GM21423 (cell line): ENCODE measurements around the gene EEF2K.
A peak's percentile ranks its signal among the peaks of the same experiment; 100 is the strongest.
"Not testable (repeated sequence)": the region's sequence is repeated elsewhere in the genome, so short reads cannot be mapped to it uniquely, and the experiment has no call there.

Experiments used
- ATAC-seq: cut with Tn5 transposase; IDR thresholded peaks from one replicate; pipeline ENCODE4 v1.9.1; 2021; ENCODE audit warnings: mild to moderate bottlenecking, moderate library complexity; ENCODE audit not compliant: unreplicated experiment

The EEF2K gene

DNA sequence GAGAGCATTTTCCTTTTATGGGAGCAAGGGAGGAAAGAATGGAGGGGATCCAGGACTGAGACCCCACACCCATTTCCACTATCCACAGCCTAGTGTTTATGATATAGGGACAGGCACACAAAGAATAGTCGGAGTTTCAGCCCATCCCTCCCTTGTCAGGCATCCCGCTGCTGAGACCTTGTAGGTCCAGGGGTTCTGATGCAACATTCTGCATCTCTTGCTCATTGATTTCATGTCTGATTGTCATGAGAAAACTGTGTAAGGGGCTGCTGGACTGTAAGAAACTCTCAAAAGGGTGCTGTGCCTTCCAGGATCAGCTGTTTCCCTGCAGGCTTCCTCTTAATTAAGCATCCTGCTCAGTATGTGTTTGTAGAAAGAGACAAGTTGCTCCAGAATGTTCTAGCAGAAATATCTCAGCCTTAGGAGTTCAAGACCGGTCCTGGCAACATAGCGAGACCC, 85.8 kb downstream of the EEF2K start:
- ATAC-seq, result no peak

DNA sequence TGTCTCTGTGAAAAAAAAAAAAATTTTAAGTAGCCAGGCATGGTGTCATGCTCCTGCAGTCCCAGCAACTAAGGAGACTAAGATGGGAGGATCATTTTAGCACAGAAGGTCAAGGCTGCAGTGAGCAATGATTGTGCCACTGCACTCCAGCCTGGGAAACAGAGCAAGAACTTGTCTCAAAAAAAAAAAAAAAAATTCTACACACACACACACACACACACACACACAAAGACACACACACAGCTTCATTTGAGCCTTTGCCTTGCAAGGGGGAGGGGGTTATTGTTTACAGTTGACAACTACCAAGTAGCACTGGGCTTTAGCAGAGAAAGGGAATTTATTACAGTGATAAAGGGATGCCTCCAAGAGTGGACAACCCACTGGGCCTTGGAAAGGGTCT, 86.2 kb downstream of the EEF2K start:
- no peak for ATAC-seq

DNA sequence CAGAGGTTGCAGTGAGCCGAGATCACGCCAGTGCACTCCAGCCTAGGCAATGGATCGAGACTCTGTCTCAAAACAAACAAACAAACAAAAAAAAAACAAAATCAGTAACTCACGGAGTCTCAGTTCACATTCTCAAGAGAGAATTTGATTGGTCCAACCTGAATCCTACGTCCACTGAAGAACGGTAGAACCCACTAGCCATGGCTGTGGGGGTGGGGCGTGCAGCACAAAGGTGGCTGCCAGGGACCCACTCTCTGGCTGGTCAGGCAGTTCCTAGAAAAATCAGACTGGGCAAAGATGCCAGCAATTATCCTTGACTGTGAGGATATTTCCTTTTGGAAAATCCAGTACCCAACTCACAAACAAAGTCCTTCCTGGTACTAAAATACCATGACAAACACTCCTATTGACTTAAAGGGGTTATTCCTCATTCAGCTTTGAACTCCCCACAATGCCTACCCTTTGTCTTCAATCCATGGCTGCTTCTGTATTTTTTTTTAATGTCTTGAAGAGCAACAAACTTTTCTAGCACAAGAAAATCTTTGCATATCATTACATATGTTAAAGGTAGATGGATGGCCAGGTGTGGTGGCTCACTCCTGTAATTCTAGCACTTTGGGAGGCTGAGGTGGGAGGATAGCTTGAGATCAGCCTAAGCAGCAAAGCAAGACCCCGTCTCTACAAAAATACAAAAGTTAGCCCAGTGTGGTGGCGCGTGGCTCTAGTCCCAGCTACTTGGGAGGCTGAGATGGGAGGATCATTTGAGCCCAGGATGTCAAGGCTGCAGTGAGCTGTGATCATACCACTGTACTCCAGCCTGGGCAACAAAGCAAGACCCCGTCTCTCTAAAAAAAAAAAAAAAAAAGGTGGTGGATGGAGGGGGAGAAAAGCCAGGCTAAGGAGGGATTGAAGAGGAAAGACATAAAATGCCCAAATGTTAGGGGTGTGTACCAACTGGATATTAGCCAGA, 87.3 kb downstream of the EEF2K start:
- no peak for ATAC-seq

DNA sequence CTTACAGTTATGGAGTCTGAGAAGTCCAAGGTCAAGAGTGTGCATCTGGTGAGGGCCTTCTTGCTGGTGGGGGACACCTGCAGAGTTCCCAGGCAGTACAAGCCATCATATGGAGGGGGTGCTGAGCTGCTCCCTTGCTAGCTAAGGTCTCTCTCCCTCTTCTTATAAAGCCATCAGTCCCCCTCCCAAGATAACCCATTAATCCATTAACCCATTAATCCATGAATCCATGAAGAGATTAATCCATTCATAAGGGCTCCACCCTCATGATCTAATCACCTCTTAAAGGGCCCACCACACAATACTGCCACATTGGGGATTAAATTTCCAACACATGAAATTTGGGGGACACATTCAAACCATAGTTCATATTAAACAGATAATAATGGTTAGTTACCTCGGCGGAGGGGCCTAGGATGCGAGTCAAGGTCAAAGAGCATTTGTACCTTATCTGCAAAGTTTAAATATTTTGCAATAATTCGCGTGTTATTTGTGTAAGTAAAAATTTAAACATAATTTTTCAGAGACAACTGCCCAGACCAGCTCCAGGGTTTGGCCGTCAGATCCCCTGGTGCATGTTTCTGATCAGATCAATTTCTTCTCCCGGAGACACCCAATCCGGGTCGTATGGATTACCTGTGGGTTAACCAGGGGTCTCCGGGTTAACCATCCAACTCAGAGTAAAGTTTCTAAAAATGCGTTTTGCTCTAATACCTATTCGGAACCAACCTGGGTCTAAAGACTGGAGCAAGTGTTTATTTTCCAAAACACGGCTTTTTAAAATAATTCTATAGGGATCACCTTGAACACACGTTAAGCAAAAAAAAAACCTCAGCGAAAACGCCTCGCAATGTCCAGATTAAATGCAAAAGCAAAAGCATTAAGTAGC, 90.4 kb downstream of the EEF2K start:
- ATAC-seq, result no peak

GRCh38 chr16:22297114-22297870, 91.2 kb downstream of the EEF2K start, which contains the start of gene POLR3E:
Gene POLR3E, plus strand, starts transcription at chr16:22297409. Its CDS starts 5,560 bp downstream, at chr16:22302969.
- peak; percentile 78 for ATAC-seq

DNA sequence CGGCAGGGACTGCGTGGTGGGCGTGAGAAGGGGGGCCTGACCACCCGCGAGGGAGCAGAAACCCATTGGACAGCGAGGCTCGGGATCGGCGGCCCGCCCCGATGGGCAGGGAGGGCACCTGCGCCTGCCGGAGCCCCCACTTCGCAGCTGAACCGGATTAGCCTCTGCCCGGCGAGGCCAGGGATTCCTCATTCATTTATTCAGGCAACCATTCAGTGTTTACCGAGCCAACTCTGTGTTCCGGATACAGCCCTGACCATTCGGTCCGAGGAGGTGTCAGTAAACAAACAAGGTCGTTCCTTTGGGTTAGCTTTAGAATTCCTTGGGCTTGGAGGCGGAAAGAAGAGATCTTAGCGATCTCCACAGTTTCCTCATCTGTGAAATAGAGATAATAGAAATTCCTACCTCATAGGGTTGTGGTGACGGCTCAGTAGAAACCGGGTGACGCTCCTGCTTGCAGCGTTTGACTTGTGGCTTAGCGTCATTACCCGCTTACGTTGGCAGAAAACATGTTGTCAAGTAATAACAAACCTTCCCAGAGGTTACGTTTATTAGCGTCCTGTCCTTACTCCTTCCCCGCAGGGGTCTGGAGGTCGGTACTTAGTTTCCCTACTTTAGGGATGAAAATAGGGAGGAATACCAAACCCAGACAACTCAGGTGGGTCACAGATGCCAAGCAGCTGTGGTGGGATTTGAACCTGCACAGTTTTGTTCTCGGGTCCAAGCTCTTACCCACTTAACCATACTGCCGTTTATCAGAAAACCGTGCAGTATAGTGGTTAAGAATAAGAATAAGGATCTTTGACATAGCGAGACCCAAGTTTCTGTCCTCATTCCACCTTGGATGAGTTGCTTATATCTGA, 92.0 kb downstream of the EEF2K start:
- ATAC-seq, result peak; percentile 24

DNA sequence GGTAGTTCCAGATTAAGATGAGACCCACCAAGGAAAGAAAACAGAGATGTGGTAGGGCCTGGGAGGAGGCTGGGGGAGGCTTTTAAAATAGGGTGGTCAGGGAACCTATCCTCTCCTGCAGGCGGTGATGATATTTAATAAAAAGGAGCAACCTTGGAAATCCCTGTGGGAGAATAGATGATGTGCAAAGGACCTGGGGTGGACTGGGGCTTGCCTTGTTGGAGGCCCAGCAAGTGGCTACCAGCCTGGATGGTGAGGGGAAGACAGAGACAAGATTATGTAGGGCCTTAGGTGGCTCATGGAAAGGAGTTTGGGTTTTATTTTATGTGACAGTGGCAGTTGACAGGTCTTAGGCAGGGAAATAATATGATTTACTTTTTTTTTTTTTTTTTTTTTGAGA, 93.0 kb downstream of the EEF2K start:
- no peak for ATAC-seq

DNA sequence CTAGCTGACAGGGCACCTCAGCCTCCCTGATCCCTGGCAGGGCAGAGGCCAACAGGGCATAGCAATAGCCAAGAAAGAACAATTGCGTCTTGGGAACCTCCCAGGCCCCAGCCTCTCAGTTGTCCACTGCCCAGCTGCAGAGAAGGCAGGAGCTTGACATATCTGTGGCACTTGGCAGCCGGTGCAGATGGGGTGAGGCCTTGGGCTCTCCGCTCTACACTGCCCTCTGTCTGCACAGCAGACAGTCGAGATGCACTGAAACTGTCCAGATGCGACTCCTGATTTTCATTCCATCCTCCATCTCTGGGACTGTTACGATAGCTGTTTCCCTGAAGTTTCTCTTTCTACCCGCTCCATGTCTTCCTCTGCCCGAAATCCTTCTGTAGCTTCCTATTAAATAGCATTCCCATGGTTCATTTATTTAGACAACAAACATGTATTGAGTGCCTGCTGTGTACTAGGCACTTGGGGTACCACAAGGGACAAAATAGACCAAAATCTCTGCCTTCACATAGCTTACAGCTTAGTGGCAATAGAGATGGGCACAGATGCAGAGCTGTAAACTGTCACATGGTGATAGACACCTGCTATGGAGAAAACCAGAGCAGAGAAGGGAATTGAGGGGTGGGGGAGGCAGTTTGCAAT, 94.5 kb downstream of the EEF2K start:
- ATAC-seq, result no peak

DNA sequence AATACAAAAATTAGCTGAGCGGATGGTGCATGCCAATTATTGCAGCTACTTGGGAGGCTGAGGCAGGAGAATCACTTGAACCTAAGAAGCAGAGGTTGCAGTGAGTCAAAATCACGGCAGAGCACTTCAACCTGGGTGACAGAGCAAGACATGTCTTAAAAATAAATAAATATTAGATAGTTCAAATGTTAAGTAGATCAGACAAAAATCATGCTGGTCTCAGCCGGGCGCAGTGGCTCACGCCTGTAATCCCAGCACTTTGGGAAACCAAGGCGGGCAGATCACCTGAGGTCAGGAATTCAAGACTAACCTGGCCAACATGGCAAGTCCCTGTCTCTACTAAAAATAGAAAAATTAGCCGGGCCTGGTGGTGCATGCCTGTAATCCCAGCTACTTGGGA, 95.3 kb downstream of the EEF2K start:
- not testable (repeated sequence) for ATAC-seq

GRCh38 chr16:22302776-22303363, 96.8 kb downstream of the EEF2K start:
- no peak for ATAC-seq

DNA sequence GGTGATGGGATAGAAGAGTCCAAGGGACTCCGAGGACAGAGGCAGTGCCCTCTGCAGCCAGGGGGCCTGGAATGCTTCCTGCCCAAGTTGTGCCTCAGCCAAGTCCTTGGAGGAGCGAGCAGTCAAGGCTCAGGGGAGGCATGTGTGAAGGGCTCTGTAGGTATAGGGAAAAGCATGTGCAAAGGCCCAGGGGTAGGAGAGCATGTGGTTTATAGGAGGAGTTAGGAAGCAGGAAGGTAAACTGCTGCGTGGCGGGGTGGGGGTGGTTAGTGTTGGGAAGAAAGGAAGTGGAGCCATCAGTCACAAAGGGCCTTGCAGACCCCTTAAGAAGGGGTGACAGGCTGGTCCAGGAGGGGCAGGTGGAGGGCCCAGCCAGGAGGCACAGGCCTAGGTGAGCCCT, 98.3 kb downstream of the EEF2K start:
- no peak for ATAC-seq

DNA sequence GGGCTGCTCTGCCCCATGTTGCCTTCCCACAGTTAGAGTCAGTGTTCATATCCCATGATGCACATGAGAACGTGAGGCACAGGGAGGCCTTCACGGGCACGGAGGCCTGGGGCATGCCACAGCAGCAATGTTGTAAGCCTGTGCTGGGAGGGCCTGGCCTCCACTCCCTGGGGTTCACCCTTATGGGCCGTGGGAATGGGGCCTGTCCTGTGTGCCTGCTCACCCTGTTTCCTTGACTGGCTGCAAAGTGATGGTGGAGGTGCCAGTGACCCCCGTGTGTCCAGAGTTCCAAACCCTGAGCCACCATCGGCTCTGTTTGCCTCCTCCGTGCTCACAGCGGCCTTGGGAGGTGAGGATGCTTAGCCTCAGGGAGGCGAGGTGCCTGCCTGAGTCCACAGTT, 100.7 kb downstream of the EEF2K start:
- ATAC-seq, result no peak

GRCh38 chr16:22307838-22308237, 101.8 kb downstream of the EEF2K start:
- ATAC-seq, result no peak

GRCh38 chr16:22308824-22309520, 102.9 kb downstream of the EEF2K start:
- no peak for ATAC-seq

DNA sequence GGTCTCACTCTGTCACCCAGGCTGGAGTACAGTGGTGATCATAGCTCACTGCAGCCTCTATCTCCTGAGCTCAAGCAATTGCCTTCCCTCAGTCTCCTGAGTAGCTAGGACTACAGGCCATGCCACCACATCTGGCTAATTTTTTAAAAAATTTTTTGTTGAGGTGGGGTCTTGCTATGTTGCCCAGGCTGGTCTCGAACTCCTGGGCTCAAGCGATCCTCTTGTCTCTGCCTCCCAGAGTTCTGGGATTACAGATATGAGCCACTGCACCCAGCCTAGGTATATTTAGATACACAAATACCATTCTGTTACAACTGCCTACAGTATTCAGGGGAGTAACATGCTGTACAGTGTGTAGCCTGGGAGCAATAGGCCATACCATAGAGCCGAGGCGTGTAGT, 105.4 kb downstream of the EEF2K start:
- no peak for ATAC-seq

GRCh38 chr16:22312897-22313781, 107.1 kb downstream of the EEF2K start:
- ATAC-seq, result no peak

GRCh38 chr16:22313876-22314470, 107.9 kb downstream of the EEF2K start:
- no peak for ATAC-seq
